GM18498 (cell line): ENCODE data around the gene BRD3OS.

Experiments used
- ATAC-seq: cut with Tn5 transposase; IDR thresholded peaks from one replicate; pipeline ENCODE4 v1.9.1; 2021; ENCODE audit warnings: mild to moderate bottlenecking, moderate library complexity; ENCODE audit not compliant: unreplicated experiment

Gene BRD3OS

DNA sequence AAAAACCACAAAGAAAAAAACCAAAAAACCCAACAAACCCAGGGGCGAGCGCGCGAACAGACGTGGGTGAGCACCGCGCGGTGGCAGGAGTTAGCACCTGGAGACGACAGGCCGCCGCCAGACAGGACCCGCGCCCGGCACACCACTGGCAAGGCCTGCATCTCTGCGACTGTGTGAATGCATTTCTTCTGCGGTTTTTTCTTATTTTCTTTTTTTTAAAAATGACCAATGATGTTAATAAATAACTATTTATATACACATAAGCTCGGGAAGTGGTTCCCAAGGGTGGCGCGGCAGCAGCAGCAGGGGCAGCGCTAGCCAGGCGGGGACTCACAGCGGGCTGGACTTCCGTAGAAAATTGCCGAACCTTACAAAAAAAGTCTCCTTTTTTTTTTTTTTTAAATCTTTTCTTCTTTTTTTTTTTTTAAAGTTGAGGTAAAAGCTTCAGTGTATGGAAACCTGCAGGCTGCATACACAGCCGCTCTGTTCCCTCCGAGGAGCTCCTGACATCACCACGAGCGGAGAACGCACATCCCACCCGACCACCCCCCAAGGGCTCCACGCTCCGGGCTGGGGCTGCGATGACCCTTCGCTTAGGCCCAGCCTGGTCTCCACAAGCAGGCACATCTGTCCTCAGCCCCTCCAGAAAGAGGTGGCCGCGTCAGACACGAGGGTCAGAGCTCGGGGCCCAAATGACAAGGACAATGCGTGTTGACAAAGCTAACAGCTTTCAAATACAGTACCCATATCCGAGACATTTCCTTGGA lies 7.4 kb downstream of the BRD3OS start:
- ATAC-seq, result no peak

DNA sequence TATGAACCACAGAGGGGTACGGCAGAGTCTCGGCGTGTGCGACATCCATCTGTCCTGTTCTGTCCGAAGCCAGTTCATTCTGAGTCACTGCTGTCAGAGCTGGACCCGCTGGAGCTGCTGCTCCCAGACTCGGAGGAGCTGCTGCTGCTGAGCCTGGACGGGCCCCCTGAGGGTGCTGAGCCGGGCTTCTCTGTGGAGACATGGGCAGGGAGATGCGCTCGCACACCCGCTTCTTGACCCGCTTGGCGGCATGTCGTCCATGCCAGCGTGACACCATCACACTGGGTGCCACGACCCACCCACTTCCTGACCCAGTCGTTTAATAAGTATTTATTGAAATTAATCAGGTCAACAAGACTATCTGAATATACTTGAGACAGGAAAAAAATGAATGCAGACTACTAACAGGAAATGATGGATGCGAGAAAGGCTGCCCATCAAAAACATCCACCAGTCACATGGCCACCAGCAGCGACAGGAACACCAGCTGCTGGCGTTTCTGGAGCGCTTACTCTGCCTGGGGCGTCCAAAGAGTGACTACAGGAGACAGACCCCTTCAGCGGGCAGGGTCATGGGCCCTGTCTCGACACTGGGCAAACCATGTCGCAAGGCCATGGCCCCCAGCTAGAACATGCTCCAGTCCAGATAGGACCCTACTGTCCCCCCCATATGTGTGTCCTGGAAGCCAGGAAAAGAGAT lies 8.4 kb downstream of the BRD3OS start:
- no peak for ATAC-seq

DNA sequence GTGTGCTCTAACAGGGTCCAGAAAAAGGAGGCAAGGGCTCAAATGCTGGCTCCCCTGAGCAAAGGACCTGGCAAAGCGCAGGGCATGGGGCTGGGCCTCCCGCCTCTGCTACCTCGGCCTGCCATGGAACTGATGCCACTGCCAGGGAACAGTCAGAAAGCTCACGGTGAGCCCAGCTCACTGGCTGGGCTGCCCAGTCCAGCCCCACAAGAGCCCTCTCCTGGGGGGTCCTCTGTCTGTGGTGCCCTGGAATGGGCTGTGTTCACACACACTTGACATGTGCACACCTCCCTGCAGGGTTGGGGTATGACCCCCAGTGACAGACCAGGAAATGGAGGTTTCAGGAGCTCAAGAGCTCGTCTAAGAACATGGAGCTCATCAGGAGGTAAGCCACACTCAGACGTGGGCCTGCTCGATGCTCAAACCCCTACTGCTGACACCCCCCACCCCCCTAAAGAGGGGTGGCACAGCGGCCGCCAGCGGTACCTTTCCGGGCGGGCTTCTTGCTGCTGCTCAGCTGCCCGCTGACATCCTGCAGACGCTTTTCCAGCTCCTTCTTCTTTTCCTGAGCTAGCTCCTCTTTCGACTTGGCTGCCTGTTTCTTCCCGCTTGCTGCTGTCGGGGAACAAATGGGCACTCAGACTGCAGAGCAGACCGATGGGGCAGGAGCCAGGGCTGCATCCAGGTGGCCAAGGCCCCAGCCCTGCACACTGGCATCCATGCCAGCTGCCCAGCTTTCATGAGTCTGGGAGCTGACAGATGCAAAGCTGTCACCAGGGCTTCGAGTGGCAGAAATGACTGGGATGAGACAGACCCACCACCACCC lies 9.1 kb downstream of the BRD3OS start:
- ATAC-seq, result no peak

DNA sequence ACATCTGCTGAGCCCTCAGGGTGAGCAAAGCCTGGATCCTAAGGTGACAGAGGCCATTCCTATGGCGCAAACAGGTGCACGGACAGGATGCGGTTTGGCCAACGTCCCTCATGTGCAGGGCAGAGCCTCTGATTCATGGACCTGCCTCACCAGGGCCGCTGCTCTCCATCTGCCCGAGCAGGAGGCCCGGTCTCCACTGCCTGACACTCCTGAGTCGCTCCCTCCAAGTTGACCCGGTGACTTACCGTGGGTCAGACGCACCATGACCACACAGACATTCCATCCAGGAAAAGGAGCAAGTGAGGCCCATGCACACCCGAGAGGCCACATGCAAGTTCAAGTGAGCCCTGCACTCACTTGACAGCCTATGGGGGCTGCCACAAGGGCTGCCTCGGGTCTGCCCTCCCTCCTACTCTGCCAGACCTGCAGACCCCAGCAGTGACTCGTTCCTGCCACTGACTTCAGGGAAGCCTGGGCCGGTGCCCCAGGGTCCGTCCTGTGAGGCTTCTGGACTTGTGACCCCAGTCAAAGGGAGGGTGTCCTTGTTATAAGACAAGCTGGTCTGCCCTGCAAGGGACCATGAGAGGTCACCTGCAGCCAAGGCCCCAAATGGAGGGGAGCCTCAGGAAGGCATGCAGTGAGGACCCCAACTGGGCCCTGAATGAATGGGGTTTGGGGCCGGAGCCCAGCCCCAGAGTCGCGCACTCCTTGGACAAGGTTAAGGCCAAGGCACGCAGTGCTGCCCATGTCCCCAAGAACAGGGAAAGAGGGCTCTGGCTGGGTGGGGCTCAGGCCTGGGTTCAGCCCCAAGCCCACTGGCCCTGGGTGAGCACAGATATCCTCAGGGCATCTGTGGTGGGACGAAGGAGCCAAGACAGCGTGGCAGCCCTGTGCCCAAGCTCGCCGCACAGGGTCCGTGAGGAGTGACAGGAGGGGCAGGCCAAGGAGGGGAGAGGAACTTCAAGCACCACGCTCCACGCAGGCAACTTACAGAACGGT lies 10.1 kb downstream of the BRD3OS start:
- no peak for ATAC-seq

- ATAC-seq, result no peak
These were observed 10.8 kb downstream of the BRD3OS start for GRCh38 chr9:134036130-134036529.

GRCh38 chr9:134037641-134038040 lies 12.4 kb downstream of the BRD3OS start:
- no peak for ATAC-seq

DNA sequence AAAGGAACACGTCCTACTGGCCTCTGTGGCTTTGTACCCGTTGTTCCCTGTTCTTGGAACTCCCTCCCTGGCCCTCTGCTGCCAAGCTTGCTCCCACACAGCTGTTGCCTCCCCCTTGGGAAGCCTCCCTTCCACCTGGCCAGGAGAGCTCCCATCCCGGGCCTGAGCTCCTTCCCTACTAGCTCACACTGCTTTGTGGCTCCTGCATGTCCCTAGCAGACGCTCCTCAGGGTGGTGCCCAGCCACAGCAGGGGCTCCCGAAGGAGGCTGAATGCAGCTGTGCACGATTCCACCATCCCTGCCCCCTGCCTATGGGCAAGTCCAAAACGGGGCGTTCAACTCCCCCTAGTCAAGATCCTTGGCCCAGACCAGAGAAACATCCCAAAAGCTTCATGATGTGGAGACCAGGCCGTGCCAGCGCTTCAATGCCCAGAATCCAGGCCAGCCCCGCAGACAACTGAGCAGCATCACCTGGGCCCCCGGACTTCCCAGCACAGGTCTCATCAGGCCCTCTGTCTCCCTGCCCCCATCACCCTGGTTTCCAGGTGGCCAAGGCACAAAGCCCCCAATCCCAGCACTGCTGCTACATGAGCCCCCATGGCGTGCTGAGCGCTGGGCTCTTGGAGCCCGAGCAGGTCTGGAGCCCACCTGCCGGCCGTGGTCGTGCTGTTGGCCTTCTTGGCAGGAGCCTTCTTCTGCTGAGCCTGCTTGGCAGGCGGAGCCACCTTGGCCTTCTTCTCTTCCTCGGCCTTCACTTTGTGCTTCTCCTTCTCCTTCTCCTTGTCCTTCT lies 14.3 kb downstream of the BRD3OS start:
- no peak for ATAC-seq

- ATAC-seq, result no peak
These were observed 14.9 kb downstream of the BRD3OS start for GRCh38 chr9:134040176-134040565.

- ATAC-seq, result no peak
These were observed 15.7 kb downstream of the BRD3OS start for GRCh38 chr9:134040781-134041648.

DNA sequence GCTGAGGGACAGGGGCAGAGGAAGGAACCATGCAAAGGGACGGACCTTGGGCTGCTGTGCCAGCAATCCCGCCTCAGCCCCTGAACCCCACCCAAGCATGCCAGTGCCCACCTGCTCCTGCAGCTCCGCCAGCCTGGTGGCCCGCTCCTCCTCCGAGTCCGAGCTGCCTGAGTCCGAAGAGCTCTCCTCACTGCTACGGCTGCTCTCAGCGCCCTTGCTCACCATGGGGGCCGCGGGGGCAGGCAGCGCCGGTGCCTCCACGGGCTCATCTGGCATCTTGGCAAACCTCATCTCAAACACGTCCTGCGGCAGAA lies 16.3 kb downstream of the BRD3OS start:
- ATAC-seq, result no peak

GRCh38 chr9:134043531-134043988 lies 18.3 kb downstream of the BRD3OS start:
- ATAC-seq, result no peak

GRCh38 chr9:134044944-134045343 lies 19.7 kb downstream of the BRD3OS start:
- ATAC-seq, result no peak

DNA sequence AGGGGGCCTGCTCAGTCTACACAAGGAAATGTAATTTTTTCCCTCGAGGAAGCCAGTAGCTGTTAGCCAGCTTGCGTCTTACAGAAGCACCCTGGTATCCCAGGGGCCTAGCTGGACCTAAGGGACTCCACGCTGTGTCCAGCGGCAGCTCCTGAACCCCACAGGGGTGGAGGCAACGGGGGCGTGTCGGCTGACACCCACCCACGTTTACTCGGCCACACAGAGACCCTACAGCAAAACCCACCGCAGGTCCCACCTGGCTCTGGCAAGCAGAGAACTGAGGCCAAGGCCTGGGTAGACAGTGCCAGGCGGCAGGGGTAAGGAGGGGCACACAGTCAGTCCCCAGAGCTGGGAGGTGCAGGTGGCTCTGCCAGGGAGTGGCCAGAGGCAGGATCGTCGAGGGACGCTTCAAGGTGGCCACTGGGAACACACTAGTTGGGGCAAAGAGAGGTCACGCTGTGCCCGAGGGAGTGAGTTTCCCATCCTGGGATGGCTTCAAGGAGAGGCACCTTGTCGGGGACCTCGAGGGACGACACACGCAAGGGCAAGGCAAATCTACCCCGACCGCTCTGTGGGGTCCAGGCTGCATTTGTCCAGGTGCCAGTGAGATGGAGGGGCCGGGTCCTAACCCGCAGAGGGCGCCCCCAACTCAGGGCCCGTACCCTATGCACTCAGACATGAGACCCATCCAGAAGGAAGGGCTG lies 20.7 kb downstream of the BRD3OS start:
- no peak for ATAC-seq

DNA sequence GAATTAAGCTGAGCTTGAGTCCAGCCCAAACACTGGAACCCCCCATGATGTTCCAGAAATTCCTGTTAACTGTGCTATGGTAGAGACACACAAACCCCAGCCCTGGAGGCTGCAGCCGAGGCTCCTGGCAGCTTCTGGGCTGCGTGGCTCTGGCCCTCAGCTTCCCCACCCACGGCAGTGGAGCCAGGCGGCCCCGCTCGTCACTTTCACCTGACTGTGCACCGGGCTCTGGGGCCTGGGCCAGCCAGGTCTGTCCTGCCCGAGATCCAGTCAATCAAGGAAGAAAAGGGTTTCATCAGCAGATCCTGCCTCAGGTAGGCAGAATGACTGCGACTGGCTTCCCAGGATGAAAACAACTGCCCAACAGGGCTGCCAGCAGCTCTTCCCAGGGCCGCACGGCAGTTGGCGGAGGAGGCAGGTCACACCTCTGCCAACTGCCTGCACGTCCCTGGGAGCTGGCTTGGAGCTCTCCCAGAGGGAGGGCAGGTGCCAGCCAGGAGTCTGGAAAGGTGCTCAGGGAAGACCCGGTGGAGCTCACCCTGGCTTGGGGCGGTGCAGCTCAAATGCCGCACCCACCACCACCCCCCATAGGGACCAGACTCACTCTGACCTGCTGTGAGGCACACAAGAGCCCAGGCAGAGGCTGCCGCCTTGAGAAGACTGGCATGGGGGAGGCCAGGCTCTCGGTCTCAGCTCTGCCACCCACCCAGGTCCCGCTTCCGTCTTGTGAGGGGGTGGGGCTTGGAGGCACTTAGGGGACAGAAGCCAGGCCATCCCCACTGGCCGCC lies 21.8 kb downstream of the BRD3OS start:
- no peak for ATAC-seq

DNA sequence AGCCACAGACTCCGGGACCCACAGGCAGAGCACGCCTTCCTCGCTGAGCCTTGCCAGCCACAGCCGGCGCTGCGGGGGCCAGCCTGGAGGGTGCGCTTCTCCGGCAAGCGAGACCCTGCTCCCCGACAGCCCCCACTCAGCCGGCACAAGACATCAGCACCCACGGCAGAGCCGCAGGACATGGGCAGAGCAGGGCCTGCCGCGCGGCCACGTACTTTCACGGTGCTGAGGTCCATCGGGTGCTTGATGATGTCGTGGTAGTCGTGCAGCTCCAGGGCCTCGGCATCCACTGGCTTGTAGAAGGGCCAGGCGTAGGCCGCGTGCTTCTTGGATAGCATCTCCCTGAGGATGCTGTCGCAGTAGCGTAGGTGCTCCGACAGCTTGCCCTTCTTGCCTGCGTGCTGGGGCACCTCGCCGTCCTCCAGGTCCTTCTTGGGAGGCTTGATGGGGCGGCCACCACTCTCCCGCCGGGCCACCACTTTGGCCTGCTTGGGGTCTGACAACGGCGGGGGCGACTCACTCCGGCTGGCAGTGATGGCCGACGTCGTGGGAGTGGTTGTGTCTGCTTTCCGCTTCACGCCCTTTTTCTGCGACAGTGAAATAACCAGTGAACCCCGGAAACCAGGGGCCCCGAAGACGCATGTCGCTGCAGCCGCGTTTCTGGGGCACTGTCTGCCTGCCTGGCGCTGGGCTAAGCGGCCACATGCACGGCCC lies 22.7 kb downstream of the BRD3OS start:
- ATAC-seq, result no peak

GRCh38 chr9:134048582-134048968 lies 23.3 kb downstream of the BRD3OS start:
- no peak for ATAC-seq

GRCh38 chr9:134049236-134049635 lies 24.0 kb downstream of the BRD3OS start:
- ATAC-seq, result no peak
